Suprapubic skin (tissue), 4 donors: ENCODE measurements around the gene NOX3. TPM values are rescaled to one million over a fixed set of nuclear protein-coding genes. Genes with fewer than 3 reads are reported as not detected.

Experiments
- DNase-seq, 2 donors: peaks; one replicate each; pipeline ENCODE4 v3.0.0-alpha.2; 2019; ENCODE audit warnings: low spot score in 2 of 2
- H3K27ac ChIP-seq: fragments of 200-600 bp; sonication (generic); one replicate; pipeline ENCODE4 v1.5.1; 2019
- H3K27me3 ChIP-seq: fragments of 200-600 bp; sonication (generic); one replicate; pipeline ENCODE4 v1.5.1; 2019
- H3K36me3 ChIP-seq: fragments of 200-600 bp; sonication (generic); one replicate; pipeline ENCODE4 v1.5.1; 2019
- H3K4me1 ChIP-seq: fragments of 200-600 bp; sonication (generic); one replicate; pipeline ENCODE4 v1.5.1; 2019
- H3K4me3 ChIP-seq: fragments of 200-600 bp; sonication (generic); one replicate; pipeline ENCODE4 v1.5.1; 2019; ENCODE audit warnings: mild to moderate bottlenecking
- H3K9me3 ChIP-seq: fragments of 200-600 bp; sonication (generic); one replicate; pipeline ENCODE4 v1.5.1; 2019
- EP300 ChIP-seq: sonication (generic); formaldehyde crosslinking; IDR thresholded peaks from one replicate; pipeline ENCODE4 v1.6.1; 2017; ENCODE audit warnings: antibody characterized with exemption
- POLR2A ChIP-seq, 2 donors: fragments of 450-650 bp; IDR thresholded peaks; one replicate each; pipeline ENCODE4 v1.6.1; 2017; ENCODE audit warnings: antibody characterized with exemption in 2 of 2, mild to moderate bottlenecking in 2 of 2, moderate library complexity in 2 of 2
- POLR2AphosphoS5 ChIP-seq, 3 donors: sonication (generic); formaldehyde crosslinking; IDR thresholded peaks; one replicate each; pipeline ENCODE4 v1.6.1; 2017; ENCODE audit warnings: antibody characterized with exemption in 3 of 3
- WGBS: methylation state at CpG from one replicate; pipeline ENCODE4 v1.1.5; 2018; 5-methylcytosine and 5-hydroxymethylcytosine counted together
- total RNA-seq, 4 donors: library from RNA; depleted of rRNA; stranded (reverse); fragments of >200 nt; gene quantifications; one replicate each; pipeline ENCODE4 v1.1.0, GENCODE V29; 2016
- TF ChIP-seq, protein P1 (sequence below), 2 donors: fragments of 200-600 bp in 1 of 2; fragments of 450-650 bp in 1 of 2; sonication (generic) in 1 of 2; IDR thresholded peaks; one replicate each; pipeline ENCODE4 v1.5.1; 2016 to 2019; ENCODE audit warnings: antibody characterized with exemption in 2 of 2, mild to moderate bottlenecking in 1 of 2, moderate library complexity in 1 of 2

NOX3 gene
- total RNA-seq, 4 donors from 2014 or later = not detected

DNA sequence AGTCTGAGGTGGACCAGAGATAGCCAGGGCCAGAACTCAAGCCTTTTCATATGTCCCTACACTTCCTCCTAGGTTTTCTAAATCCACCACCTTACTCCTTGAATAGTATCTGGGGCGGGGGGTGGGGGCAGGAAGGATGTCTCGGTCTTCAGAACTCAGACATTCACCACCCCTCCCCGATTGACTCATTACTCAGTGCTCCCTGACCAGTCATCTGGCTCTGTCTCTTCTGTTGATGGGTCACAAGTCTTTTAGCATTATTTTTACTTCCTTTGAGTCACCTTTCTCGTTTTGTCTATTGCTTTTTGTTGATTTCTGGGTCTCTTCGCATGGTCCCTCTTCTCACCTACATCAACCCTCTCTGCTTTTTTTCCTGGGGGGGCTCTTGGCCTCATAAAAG, 23.3 kb downstream of the NOX3 start:
- TF ChIP-seq POLR2A (IDR thresholded peaks at IDR 0.05) (no peak), EP300 (no peak)
- TF ChIP-seq, protein P1, sequence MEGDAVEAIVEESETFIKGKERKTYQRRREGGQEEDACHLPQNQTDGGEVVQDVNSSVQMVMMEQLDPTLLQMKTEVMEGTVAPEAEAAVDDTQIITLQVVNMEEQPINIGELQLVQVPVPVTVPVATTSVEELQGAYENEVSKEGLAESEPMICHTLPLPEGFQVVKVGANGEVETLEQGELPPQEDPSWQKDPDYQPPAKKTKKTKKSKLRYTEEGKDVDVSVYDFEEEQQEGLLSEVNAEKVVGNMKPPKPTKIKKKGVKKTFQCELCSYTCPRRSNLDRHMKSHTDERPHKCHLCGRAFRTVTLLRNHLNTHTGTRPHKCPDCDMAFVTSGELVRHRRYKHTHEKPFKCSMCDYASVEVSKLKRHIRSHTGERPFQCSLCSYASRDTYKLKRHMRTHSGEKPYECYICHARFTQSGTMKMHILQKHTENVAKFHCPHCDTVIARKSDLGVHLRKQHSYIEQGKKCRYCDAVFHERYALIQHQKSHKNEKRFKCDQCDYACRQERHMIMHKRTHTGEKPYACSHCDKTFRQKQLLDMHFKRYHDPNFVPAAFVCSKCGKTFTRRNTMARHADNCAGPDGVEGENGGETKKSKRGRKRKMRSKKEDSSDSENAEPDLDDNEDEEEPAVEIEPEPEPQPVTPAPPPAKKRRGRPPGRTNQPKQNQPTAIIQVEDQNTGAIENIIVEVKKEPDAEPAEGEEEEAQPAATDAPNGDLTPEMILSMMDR (IDR thresholded peaks at IDR 0.05) = no peak
- Histone ChIP-seq H3K36me3 (no peaks in the 10 kb centered on the region), H3K4me3 (no peak overlapping the region), H3K9me3 (no peaks in the 10 kb centered on the region), H3K4me1 (no peaks in the 10 kb centered on the region), H3K27me3 (no peaks in the 10 kb centered on the region), H3K27ac (no peak overlapping the region)
- DNase-seq = no peak
- WGBS = 85% methylated on average over 5 of the region's 5 CpGs

DNA sequence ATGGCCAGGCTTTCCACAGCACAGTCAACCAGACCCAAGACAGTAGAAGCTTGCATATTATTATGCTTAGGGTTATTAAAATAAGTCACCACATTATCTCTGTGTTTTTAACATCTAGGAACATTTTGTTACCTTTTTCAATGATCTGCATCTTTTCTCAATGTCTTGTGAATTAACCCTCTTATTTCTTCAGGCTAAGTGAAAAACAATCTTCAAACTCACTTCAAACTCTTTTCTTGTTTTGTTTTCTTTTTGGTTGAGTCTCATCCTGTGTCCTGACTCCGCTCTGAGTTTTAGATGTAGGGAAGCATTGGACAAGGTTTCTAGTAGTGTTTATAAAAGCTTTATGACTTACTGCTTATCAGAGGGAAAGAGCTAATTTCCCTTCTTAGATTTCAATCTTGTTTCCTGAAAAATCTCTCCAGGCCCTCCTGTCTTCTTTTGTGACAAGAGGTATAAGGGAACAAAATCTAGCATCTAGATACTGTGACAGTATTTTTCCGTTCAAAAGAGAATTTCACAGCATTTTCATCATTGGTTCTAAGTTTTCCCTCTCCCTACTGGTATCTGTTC, 26.2 kb downstream of the NOX3 start:
- TF ChIP-seq POLR2AphosphoS5 (IDR thresholded peaks at IDR 0.05) (no peak), EP300 (no peak), POLR2A (IDR thresholded peaks at IDR 0.05) (no peak)
- TF ChIP-seq, protein P1 (IDR thresholded peaks at IDR 0.05) = no peak
- no peaks in the 10 kb centered on the region for H3K9me3 ChIP-seq
- H3K27ac ChIP-seq = no peak overlapping the region
- H3K36me3 ChIP-seq = no peaks in the 10 kb centered on the region
- no peaks in the 10 kb centered on the region for H3K27me3 ChIP-seq
- no peak overlapping the region for H3K4me3 ChIP-seq
- H3K4me1 ChIP-seq = no peaks in the 10 kb centered on the region
- no peak for DNase-seq
- WGBS = 83% methylated on average over 2 of the region's 2 CpGs

DNA sequence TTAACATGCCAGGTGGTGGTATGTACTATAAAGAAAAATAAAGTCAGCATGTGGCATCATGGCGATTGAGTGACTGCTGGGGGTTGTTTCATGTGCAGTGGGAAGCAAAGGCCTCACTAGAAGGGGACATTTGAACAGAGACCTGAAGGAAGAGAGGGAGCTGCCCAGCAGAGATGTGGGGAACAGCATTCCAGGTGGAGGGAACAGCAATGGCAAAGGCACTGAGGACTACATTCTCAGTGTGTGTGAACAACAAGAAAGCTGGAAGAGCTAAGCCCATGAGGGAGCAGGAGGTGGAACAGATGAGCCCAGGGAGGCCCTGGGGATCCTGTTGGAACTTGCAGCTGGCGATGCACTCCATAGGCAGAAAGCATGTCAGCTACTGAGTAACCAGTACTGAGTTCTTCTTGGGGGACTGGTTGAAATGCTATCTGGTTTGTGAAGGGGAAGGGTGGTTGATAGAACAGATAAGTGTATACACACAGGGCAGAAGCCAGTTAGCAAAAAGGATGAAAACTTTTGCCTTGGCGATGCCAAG, 29.2 kb downstream of the NOX3 start:
- Histone ChIP-seq H3K36me3 (no peaks in the 10 kb centered on the region), H3K27me3 (no peaks in the 10 kb centered on the region), H3K27ac (no peak overlapping the region), H3K9me3 (no peaks in the 10 kb centered on the region), H3K4me3 (no peak overlapping the region), H3K4me1 (no peaks in the 10 kb centered on the region)
- DNase-seq = no peak
- WGBS = 97% methylated on average over 3 of the region's 3 CpGs
- no peak for TF ChIP-seq POLR2A (IDR thresholded peaks at IDR 0.05)

DNA sequence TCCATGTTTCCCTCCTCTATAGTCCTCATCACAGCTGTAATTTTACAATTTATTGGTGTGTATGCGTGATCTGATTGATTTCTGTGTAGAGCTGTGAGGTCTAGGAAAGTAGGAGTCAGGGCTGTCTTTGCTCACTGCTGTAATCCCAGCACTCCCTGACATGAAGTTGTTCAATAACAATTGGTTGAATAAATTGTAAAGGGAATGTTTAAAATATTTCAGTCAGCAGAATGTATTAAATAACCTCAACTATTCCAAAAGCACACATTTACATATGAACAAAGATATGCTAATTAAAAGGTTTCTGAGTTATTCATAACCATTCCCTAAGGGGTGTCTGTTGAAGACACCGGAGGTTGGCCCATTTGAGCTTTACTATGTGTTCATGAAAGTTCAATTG, 31.5 kb downstream of the NOX3 start:
- no peak overlapping the region for H3K4me3 ChIP-seq
- no peak for DNase-seq
- peaks cover 1% of the 10 kb centered on the region for H3K4me1 ChIP-seq
- H3K27me3 ChIP-seq = no peaks in the 10 kb centered on the region
- 79% methylated on average over 2 of the region's 2 CpGs for WGBS
- no peak for TF ChIP-seq EP300
- TF ChIP-seq POLR2A (IDR thresholded peaks at IDR 0.05) = no peak
- TF ChIP-seq POLR2AphosphoS5 (IDR thresholded peaks at IDR 0.05) = no peak
- TF ChIP-seq, protein P1 (IDR thresholded peaks at IDR 0.05) = no peak
- no peaks in the 10 kb centered on the region for H3K9me3 ChIP-seq
- no peak overlapping the region for H3K27ac ChIP-seq
- no peaks in the 10 kb centered on the region for H3K36me3 ChIP-seq

DNA sequence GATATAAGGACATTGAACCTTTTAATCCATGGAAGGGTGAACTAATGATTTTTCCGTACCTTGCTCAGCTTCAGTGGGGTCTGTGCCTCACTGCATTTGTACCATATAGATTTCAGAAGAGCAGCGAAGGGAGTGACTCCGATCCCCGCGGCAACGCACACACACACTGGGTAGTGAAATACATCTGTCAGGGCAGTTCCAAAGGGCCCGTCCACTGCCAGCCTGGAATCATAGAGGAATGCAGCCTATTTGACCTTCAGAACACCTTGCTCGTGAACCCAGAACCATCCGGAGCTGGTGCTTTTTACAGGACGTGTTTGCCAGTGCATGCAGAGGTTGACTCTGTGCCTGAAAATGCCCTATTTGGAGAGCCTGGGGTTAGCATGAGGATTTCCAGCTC, 33.0 kb downstream of the NOX3 start:
- TF ChIP-seq POLR2A (IDR thresholded peaks at IDR 0.05) (no peak), POLR2AphosphoS5 (IDR thresholded peaks at IDR 0.05) (no peak), EP300 (no peak)
- TF ChIP-seq, protein P1 (IDR thresholded peaks at IDR 0.05) = no peak
- Histone ChIP-seq H3K4me3 (no peak overlapping the region), H3K9me3 (no peaks in the 10 kb centered on the region), H3K36me3 (no peaks in the 10 kb centered on the region), H3K27me3 (no peaks in the 10 kb centered on the region), H3K4me1 (peaks cover 17% of the 10 kb centered on the region), H3K27ac (no peak overlapping the region)
- DNase-seq = no peak
- WGBS = 91% methylated on average over 9 of the region's 10 CpGs

DNA sequence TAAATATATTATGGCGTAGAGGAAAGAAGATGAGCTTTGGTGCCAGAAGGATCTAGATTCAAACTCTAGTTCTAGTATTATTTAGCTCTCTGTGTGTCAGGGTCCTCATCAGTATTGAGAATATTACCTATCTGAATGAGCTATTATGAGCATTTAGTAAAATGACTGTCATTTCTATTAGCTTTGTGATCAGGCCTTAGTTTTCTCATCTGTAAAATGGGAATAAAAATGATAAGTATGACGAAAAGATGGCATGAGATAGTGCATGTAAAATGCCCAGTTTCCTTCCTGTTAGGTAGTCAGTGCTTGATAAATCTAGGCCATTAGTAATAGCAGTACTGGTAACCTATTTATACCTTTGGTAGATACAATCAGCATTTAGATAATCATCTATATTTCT, 35.1 kb downstream of the NOX3 start:
- Histone ChIP-seq H3K4me3 (no peak overlapping the region), H3K27me3 (no peaks in the 10 kb centered on the region), H3K27ac (no peak overlapping the region), H3K4me1 (peaks cover 21% of the 10 kb centered on the region), H3K36me3 (no peaks in the 10 kb centered on the region), H3K9me3 (no peaks in the 10 kb centered on the region)
- DNase-seq = no peak
- TF ChIP-seq POLR2A (IDR thresholded peaks at IDR 0.05) (no peak), POLR2AphosphoS5 (IDR thresholded peaks at IDR 0.05) (no peak), EP300 (no peak)
- TF ChIP-seq, protein P1 (IDR thresholded peaks at IDR 0.05) = no peak
- 94% methylated on average over 2 of the region's 2 CpGs for WGBS
